Amniotic stem cell (primary cell): ENCODE measurements around the gene BTAF1.
"Not testable (repeated sequence)": the region's sequence is repeated elsewhere in the genome, so short reads cannot be mapped to it uniquely, and the experiment has no call there.

ENCODE experiments used
- DNase-seq: peaks from one replicate; lab custom pipeline; 2025; lab: John Stamatoyannopoulos, UW

The BTAF1 gene

GRCh38 chr10:91923371-91924211, at the start of gene BTAF1:
TSS of gene BTAF1 (plus strand) at chr10:91923770. CDS start at chr10:91924077, 307 bp downstream.
- DNase-seq: peak; percentile 88

DNA sequence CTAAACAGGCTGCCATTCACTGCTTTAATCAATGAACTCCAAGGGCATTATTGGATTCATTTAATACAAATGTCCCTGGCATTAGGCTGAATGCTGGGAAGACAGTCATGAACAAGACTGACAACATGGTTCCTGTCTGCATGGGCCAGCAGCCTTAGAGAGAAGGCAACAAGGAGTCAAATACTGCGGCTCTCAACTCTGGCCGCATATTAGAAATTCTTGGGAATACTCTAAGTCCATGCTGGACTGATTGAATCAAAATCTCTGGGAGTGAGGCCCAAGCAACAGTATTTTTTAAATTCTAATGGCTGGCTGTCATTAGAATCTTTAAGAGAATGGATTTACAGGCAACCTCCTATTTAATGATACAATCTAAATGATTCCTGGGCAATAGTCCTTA, 48.4 kb upstream of the BTAF1 start:
- no peak for DNase-seq

DNA sequence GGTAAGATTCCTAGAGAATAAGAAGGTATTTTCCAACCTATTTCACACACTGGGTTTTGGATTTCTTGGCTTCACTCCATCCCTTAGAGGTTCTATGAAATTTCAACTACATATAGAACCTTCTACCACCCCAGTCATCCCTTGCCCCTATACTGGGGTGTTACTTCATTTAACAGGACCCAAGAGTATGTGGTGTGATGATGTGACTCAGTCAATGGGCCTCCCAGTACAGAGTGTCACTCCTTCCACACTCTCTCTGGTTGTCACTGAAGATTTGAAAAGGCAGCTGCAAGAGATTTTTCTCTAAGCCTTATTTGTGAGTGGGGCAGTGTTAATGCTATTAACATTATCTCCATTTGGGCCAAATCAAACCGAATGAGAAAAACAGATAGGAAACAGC, 47.8 kb upstream of the BTAF1 start:
- DNase-seq: no peak

DNA sequence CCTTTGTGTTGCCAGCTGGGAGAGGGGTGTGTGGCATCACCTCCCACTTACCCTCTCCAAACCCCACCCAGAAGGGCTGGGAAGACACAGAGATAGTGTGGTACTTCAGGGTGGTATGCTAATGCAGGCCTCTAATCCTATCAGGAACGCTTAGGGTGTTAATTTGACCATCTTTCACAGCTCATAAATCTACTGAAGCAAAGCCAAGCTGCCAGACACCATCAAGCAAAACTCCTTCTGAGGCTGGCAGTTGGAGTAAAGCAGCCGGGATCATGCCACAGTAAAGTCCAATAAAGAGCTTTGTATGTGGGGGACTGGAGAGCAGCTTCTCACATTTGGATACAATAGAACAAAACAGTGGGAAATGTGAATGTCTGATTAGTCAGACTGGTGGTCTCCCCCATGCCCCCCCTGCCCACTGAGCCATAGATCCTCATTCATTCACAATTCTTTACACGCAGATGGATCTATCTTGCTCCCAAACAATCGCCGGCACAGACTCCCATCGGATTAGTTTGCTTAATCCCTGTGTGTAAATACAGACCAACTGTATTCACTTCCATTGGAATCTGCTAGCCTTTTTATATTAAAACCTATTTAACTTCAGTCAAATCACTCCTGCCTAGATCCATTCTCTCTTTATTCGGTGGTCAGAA, 43.9 kb upstream of the BTAF1 start:
- no peak for DNase-seq

- DNase-seq: no peak
Measured at GRCh38 chr10:91880310-91880709, 43.3 kb upstream of the BTAF1 start.

DNA sequence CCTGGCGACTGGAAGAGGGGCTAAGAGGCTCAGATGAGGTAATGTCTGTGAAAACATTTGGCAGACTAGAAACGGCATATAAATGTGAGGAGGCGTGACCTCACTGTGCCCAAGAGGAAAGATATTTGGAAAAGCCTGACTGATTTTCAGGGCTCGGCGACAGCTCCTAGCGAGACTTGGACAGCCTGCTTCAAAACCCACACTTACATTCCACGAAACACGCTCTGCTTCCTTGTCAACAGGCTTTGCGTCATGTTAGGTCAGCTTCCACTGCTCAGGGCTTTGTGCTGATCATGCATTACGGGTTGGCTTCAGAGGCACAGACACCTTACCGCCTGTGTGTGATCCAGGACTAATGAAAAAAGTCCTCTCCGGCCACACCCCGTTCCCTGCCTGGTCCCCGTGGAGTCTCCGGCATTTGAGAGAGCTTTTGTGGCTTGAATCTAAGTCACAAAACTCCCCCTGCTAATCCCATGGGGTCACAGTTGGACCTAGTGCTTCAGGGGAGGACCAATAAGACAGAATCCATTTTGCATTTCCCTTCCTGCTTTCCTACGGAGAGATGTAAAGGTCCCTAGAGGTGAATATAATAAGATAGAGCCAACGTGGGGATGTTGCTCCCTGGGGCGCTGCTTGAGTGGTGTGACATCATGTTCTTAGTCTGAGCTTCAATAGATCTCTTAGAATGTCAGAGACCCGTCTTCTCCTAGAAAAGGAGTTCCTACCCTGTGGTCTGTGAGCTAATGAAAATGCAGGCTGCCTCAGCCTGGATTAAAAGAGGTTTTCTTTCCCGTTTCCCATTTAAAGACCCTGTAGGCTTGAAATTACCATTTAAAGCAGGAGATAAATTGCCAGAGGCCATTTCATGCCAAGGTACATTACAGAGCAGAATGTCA, 39.8 kb upstream of the BTAF1 start:
- no peak for DNase-seq

GRCh38 chr10:91884536-91884935, 39.0 kb upstream of the BTAF1 start:
- DNase-seq: no peak

DNA sequence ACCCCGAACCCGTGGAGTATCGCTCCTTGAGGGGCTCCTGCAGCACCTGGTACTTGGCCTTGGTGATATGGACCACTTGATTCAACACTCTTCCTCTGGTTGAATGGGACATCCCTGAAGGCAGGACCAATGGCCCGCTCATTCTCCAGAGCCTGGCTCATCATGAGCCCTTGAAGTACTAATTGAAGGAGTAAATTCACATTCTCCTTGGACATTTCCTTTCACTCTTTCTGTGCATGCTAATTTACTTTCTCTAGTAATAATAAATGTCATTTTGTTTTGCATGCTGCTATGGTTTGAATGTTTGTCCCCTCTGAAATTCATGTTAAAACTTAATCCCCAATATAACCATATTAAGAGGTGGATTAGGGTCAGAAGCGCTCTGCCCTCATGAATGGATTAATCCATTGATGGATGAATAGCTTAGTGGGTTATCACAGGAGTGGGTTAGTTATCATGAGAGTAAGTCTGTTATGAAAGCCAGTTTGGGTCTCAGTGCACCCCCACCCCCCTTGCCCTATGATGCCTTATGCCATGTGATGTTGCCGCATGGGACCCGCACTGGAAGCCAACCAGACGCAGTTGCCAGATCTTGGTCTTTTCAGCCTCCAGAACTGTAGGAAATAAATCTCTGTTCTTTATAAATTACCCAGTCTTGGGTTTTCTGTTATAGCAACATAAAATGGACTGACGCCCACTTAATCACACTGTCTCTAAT, 38.0 kb upstream of the BTAF1 start:
- DNase-seq: no peak

DNA sequence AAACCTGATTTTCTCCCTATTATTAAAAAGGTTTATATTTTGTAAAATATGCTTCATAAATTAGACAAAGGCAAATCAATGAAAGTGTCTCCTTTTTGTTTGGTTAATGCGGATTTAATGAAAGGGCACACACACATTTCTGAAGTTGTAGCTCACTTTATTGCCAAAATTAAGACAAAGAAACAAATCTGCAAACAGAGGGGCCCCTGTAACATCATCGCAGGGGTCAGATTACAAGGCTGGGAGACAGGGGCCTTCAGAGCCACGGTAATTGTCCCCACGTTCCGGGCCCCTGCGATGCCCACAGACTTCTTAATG, 36.7 kb upstream of the BTAF1 start:
- no peak for DNase-seq

DNA sequence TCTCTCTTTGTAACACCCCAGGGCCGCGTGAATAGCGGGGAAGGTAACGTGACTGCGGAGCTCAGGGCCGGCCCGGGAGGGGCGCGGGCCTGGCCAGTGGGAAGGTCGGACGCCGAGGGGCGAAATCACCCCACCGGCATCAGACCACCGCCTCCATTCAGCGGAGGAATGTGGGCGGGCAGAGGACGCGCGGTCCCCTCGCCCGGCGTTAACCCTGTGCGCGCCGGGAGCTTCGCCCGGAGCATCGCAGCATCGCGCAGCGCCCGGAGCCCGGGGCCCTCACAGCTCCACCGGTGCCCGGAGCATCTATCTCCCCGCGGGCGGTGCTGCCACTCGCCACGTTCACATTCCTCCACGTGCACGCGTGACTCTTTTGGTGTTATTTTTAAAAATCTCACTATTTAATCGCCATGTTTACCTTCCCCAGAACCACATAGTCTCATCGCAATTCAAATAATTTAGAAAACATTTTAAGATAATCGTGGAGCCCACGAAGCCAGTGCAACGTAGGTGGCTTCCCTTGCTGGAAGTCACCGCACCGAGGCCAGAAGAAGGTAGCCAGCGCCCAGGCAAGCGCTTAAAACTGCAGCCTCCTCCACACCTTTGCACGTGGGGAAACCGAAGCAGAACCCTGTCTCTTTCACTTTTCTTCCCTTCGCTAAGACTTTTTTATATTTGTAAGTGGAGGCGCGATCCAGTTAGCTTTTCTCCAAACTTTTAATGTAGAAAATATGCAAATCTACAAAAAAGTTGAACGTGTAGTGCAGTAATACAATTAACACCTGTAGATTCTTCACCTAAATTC, 36.1 kb upstream of the BTAF1 start:
- DNase-seq: no peak

- DNase-seq: no peak
Measured at GRCh38 chr10:91891125-91892001, 32.2 kb upstream of the BTAF1 start.

DNA sequence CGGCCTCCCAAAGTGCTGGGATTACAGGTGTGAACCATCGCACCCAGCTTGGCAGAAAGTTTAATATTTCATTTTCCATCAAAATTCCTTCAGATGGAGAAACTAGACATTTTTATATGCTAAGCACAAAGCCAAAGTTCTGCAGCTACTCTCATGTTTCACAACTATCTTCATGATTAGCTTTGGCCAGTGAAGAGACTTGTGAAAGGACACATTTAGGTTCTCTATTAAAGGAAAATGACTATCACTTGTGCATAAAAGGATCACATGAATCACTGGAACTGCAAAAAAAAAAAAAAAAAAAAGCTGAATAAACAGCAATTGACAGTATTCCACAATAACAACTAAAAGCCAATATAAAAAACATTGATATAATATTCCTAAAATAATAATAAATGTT, 30.5 kb upstream of the BTAF1 start:
- no peak for DNase-seq

DNA sequence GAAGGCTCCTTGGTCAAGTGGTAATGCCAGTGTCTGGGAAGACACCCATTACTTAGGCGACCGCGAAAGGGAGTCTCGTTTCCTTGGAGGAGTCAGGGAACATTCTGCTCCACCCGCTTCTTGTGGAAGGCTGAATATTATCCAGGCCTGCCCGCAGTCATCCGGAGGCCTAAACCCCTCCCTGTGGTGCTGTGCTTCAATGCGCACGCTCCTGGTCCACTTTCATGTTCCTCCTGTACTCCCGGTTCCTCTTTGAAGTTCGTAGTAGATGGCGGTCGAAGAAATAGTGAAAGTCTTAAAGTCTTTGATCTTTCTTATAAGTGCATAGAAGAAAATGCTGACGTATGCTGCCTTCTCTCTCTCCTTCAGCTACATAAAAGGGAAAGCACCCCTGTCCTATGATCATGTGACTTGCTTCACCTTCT, 29.3 kb upstream of the BTAF1 start:
- not testable (repeated sequence) for DNase-seq

DNA sequence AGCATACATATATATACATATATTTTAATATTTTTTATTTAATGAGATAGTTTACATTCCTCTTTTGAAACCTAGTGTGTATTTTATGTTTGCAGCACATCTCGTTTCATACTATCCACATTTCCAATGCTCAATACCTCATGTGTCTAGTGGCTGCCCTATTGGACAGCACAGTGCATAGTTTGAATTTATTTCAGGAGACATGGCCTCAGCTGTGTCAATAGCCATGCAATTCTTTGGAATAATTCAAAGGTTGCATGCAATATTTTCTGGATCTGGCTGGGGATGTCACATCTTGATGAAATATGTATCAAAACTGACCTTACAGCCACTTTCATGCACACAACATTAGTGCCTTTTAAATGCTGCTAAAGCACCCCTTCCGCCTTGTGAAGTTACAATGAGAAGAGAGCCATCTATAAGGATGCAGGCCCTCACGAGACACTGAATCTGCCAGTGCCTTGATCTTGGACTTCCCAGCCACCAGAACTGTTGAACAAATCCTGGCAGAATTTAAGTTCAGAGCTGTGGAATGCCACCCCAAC, 27.3 kb upstream of the BTAF1 start:
- no peak for DNase-seq

DNA sequence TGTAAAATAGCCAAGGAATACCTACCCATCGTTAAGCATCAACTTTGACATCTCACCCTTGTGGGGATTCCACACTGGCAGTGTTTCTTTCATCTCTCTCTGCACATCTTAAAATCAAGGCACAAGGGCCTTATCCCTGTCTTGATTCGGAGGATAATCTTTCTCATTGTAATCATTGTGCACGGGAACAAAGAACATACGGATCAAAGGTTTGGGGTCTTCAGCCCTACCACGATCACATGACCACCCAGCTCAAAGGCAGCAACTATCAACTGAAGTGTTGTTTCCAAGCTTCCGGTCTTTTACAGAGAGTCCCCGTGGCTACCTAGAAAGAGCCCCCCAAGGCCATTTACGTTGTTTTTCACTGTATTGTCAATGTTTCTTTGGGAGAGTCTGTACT, 26.1 kb upstream of the BTAF1 start:
- DNase-seq: no peak

GRCh38 chr10:91901784-91902677, 21.5 kb upstream of the BTAF1 start:
- DNase-seq: peak; percentile 77

DNA sequence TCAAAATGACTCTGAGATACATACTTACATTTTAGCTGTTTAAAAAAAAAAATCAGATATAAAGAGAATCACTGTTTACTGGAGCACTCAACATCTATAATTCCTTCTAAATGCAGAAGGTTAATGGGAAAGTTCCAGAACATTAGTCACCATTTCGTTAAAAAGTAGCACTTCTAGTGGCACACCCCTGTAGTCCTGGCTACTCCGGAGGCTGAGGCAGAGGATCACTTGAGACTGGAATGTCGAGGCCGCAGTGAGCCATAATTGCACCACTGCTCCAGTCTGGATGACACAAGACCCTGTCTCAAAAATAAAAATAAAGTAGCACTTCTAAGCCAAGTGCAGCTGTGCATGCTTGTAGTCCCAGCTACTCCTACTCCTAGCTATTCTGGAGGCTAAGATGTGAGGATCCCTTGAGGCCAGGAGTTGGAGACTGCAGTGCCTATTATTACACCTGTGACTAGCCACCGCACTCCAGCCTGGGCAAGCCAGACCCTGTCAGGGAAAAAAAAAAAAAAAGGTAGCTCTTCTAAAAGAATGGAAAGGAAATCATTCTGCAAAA, 16.5 kb upstream of the BTAF1 start:
- no peak for DNase-seq

DNA sequence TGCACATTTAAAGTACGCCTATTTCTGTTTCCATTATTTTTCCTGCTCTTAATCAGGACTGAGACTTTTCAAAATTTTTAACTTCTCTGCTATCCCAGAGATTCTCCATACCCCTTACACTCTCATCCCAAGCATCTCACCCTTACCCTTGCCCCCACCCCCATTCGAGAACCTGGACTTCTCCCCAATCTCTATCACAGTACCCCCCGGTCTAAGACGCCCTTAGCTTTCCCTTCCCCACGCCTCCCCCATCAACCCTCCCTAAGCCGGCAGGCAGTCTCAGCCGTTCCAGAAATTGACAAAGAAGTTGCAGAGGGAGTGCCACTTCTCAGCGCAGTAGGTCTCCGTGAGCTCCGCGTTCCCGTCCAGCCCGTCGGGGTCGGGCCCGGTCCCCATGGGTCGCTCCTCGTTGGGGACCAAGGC, 15.6 kb upstream of the BTAF1 start:
- DNase-seq: no peak
